H9 (cell line): ENCODE data around the gene DYNC2H1. TPM values are rescaled to one million over a fixed set of nuclear protein-coding genes. Genes with fewer than 3 reads are reported as not detected.

Experiments
- DNase-seq: peaks from one replicate; pipeline ENCODE4 v3.0.0-alpha.2; 2017
- H2AFZ ChIP-seq: one replicate; pipeline ENCODE4 v1.6.1; 2013; ENCODE audit warnings: mild to moderate bottlenecking, low read length, control low read depth, moderate library complexity
- H2AK5ac ChIP-seq: 2 replicates; pipeline ENCODE4 v1.6.1; 2013; ENCODE audit warnings: low read length, control low read depth, mixed read lengths; ENCODE audit not compliant: insufficient read length
- H2BK120ac ChIP-seq: one replicate; pipeline ENCODE4 v1.6.1; 2013; ENCODE audit warnings: low read depth, mild to moderate bottlenecking, low read length, control low read depth, inconsistent platforms; ENCODE audit not compliant: poor library complexity, severe bottlenecking
- H2BK12ac ChIP-seq: 2 replicates; pipeline ENCODE4 v1.6.1; 2013; ENCODE audit warnings: low read length, control low read depth, mixed read lengths, low read depth; ENCODE audit not compliant: insufficient read length
- H2BK15ac ChIP-seq: 2 replicates; pipeline ENCODE4 v1.6.1; 2013; ENCODE audit warnings: low read depth, low read length, control low read depth
- H2BK20ac ChIP-seq: one replicate; pipeline ENCODE4 v1.6.1; 2013; ENCODE audit warnings: low read depth, mild to moderate bottlenecking, low read length, control low read depth, inconsistent platforms; ENCODE audit not compliant: poor library complexity, severe bottlenecking
- H2BK5ac ChIP-seq: 2 replicates; pipeline ENCODE4 v1.6.1; 2013; ENCODE audit warnings: low read length, control low read depth, mixed read lengths; ENCODE audit not compliant: insufficient read length
- H3K14ac ChIP-seq: 2 replicates; pipeline ENCODE4 v1.6.1; 2013; ENCODE audit warnings: low read length, control low read depth; ENCODE audit not compliant: insufficient read depth
- H3K18ac ChIP-seq: 2 replicates; pipeline ENCODE4 v1.6.1; 2013; ENCODE audit warnings: low read depth, mild to moderate bottlenecking, mixed read lengths, low read length, control low read depth; ENCODE audit not compliant: insufficient read length
- H3K23ac ChIP-seq: 2 replicates; pipeline ENCODE4 v1.6.1; 2013; ENCODE audit warnings: low read length, control low read depth, mixed read lengths, low read depth; ENCODE audit not compliant: insufficient read length
- H3K23me2 ChIP-seq: 2 replicates; pipeline ENCODE4 v1.6.1; 2013; ENCODE audit warnings: low read depth, mild to moderate bottlenecking, mixed read lengths, low read length, control low read depth; ENCODE audit not compliant: insufficient read length, poor library complexity, severe bottlenecking
- H3K27ac ChIP-seq: 2 replicates; pipeline ENCODE4 v1.5.1; 2013; ENCODE audit warnings: low read length, control low read depth, mixed read lengths, low read depth; ENCODE audit not compliant: insufficient read length
- H3K27me3 ChIP-seq: 2 replicates; pipeline ENCODE4 v1.6.1; 2013; ENCODE audit warnings: low read length, control low read depth, inconsistent platforms; ENCODE audit not compliant: insufficient read depth
- H3K4ac ChIP-seq: 2 replicates; pipeline ENCODE4 v1.6.1; 2013; ENCODE audit warnings: low read depth, mild to moderate bottlenecking, control low read depth, inconsistent platforms, low read length, moderate library complexity
- H3K4me1 ChIP-seq: 2 replicates; pipeline ENCODE4 v1.6.1; 2013; ENCODE audit warnings: low read length, control low read depth, inconsistent platforms; ENCODE audit not compliant: insufficient read depth
- H3K4me2 ChIP-seq: 2 replicates; pipeline ENCODE4 v1.6.1; 2013; ENCODE audit warnings: low read length, control low read depth, mixed read lengths; ENCODE audit not compliant: insufficient read length, insufficient read depth
- H3K56ac ChIP-seq: 2 replicates; pipeline ENCODE4 v1.6.1; 2013; ENCODE audit warnings: low read depth, mild to moderate bottlenecking, mixed read lengths, low read length, control low read depth; ENCODE audit not compliant: insufficient read length
- H3K79me1 ChIP-seq: 2 replicates; pipeline ENCODE4 v1.6.1; 2013; ENCODE audit warnings: low read depth, mild to moderate bottlenecking, moderate library complexity, low read length, control low read depth, inconsistent platforms; ENCODE audit not compliant: insufficient read depth, poor library complexity, severe bottlenecking
- H3K79me2 ChIP-seq: 2 replicates; pipeline ENCODE4 v1.6.1; 2013; ENCODE audit warnings: low read length, control low read depth, inconsistent platforms; ENCODE audit not compliant: insufficient read depth
- H3K9ac ChIP-seq: 2 replicates; pipeline ENCODE4 v1.6.1; 2013; ENCODE audit warnings: low read length, control low read depth, mixed read lengths; ENCODE audit not compliant: insufficient read length; ENCODE audit errors: extremely low read depth
- H3K9me3 ChIP-seq: one replicate; pipeline ENCODE4 v1.6.1; 2013; ENCODE audit warnings: low read depth, low read length, inconsistent platforms; ENCODE audit not compliant: control insufficient read depth
- H3T11ph ChIP-seq: one replicate; pipeline ENCODE4 v1.6.1; 2013; ENCODE audit warnings: mild to moderate bottlenecking, low read length, control low read depth, inconsistent platforms
- H4K20me1 ChIP-seq: one replicate; pipeline ENCODE4 v1.6.1; 2013; ENCODE audit not compliant: control insufficient read depth, insufficient read length, insufficient read depth
- H4K5ac ChIP-seq: 2 replicates; pipeline ENCODE4 v1.6.1; 2013; ENCODE audit warnings: low read depth, mild to moderate bottlenecking, mixed read lengths, low read length, control low read depth; ENCODE audit not compliant: insufficient read length
- H4K8ac ChIP-seq: replicated peaks from 2 replicates; pipeline ENCODE4 v1.6.1; 2013; ENCODE audit warnings: low read length, control low read depth, mixed read lengths, low read depth; ENCODE audit not compliant: insufficient read length
- H4K91ac ChIP-seq: 2 replicates; pipeline ENCODE4 v1.6.1; 2013; ENCODE audit warnings: low read depth, mild to moderate bottlenecking, moderate library complexity, mixed read lengths, low read length, control low read depth; ENCODE audit not compliant: insufficient read length
- H3K27ac Mint-ChIP-seq, 3 experiments: 2 replicates in 2 of 3; 3 replicates in 1 of 3; pipeline ENCODE4 v1.8.0; 2020 to 2021; ENCODE audit warnings: mixed read lengths in 3 of 3, mild to moderate bottlenecking in 1 of 3, moderate library complexity in 1 of 3
- H3K27me3 Mint-ChIP-seq: 2 replicates; pipeline ENCODE4 v1.8.0; 2021; ENCODE audit warnings: low read depth, mild to moderate bottlenecking, moderate library complexity, mixed read lengths
- H3K36me3 Mint-ChIP-seq, 3 experiments: 2 replicates in 2 of 3; 3 replicates in 1 of 3; pipeline ENCODE4 v1.8.0; 2020 to 2021; ENCODE audit warnings: low read depth in 3 of 3, mixed read lengths in 3 of 3; ENCODE audit not compliant: insufficient read depth in 1 of 3
- H3K4me1 Mint-ChIP-seq, 2 experiments: 2 replicates each; pipeline ENCODE4 v1.8.0; 2020; ENCODE audit warnings: mixed read lengths in 2 of 2
- H3K4me3 Mint-ChIP-seq, 2 experiments: 2 replicates in 1 of 2; 3 replicates in 1 of 2; pipeline ENCODE4 v1.8.0; 2020 to 2021; ENCODE audit warnings: mild to moderate bottlenecking in 2 of 2, mixed read lengths in 2 of 2, moderate library complexity in 1 of 2
- H3K9me3 Mint-ChIP-seq, 2 experiments: 2 replicates in 1 of 2; 3 replicates in 1 of 2; pipeline ENCODE4 v1.8.0; 2020; ENCODE audit warnings: mild to moderate bottlenecking in 2 of 2, mixed read lengths in 2 of 2, moderate library complexity in 1 of 2
- CTCF ChIP-seq: fragments of 200-600 bp; sonication (generic); conservative IDR thresholded peaks from 3 replicates; pipeline ENCODE4 v1.8.0; 2021; ENCODE audit warnings: antibody characterized with exemption, mild to moderate bottlenecking
- WGBS: extraction: QIAGEN DNeasy Blood & Tissue Kit; methylation state at CpG from one replicate; pipeline ENCODE4 v1.1.7; 2013; ENCODE audit warnings: missing lambda C conversion rate, low lambda C conversion rate, mixed read lengths; ENCODE audit not compliant: insufficient read length; ENCODE audit errors: extremely low coverage; 5-methylcytosine and 5-hydroxymethylcytosine counted together
- total RNA-seq: library from RNA; stranded (reverse); gene quantifications from 2 replicates; pipeline ENCODE4 v1.2.1, GENCODE V29; 2021

DYNC2H1 gene
- total RNA-seq, 1 experiment from 2014 or later: 13.2 TPM

- Histone ChIP-seq H3K27ac (no peak overlapping the region), H3K9ac (no peak overlapping the region), H4K5ac (no peak overlapping the region), H3K56ac (no peak overlapping the region), H3K18ac (no peak overlapping the region), H3K4ac (no peak overlapping the region), H3K27me3 (no peaks in the 10 kb centered on the region), H3K23ac (no peak overlapping the region), H3K23me2 (no peaks in the 10 kb centered on the region), H3K4me1 (no peaks in the 10 kb centered on the region), H2BK5ac (no peak overlapping the region), H3T11ph (no peak overlapping the region), H3K4me2 (no peak overlapping the region), H2AK5ac (no peak overlapping the region), H2BK12ac (no peak overlapping the region), H4K91ac (no peak overlapping the region), H2BK15ac (no peak overlapping the region), H2AFZ (no peak overlapping the region), H2BK120ac (no peak overlapping the region), H3K14ac (no peak overlapping the region), H2BK20ac (no peak overlapping the region), H3K9me3 (no peaks in the 10 kb centered on the region), H3K79me2 (no peaks in the 10 kb centered on the region), H4K20me1 (no peaks in the 10 kb centered on the region), H4K8ac (no peak overlapping the region), H3K79me1 (no peaks in the 10 kb centered on the region)
- no CpG with 5 or more reads among the region's 4 CpGs for WGBS
- no peaks in the 10 kb centered on the region for H3K27me3 Mint-ChIP-seq
- DNase-seq: no peak
- H3K27ac Mint-ChIP-seq: no peak overlapping the region
- H3K36me3 Mint-ChIP-seq: peaks cover 4 to 8% (median 5%) of the 10 kb centered on the region in 3 experiments; a peak in 2 of 7 replicates
- no peaks in the 10 kb centered on the region for H3K9me3 Mint-ChIP-seq
- no peak overlapping the region for H3K4me3 Mint-ChIP-seq
- H3K4me1 Mint-ChIP-seq: peaks cover 4 to 8% of the 10 kb centered on the region in 2 experiments
- TF ChIP-seq CTCF: peak; percentile 65
Observed at GRCh38 chr11:103257360-103257759, 148.1 kb downstream of the DYNC2H1 start.
